HG03039 (cell line): ENCODE measurements around the gene CACNG1.
"Not testable (repeated sequence)": the region's sequence is repeated elsewhere in the genome, so short reads cannot be mapped to it uniquely, and the experiment has no call there.

Experiments
- ATAC-seq: cut with Tn5 transposase; IDR thresholded peaks from one replicate; pipeline ENCODE4 v1.9.1; 2021; ENCODE audit warnings: mild to moderate bottlenecking, moderate library complexity; ENCODE audit not compliant: unreplicated experiment

Gene CACNG1

GRCh38 chr17:67078292-67078691 lies 33.9 kb downstream of the CACNG1 start:
- ATAC-seq = no peak

- no peak for ATAC-seq
These were observed 35.1 kb downstream of the CACNG1 start for GRCh38 chr17:67079491-67079890.

- ATAC-seq = no peak
These were observed 36.5 kb downstream of the CACNG1 start for GRCh38 chr17:67080804-67081203.

- ATAC-seq = peak; percentile 49
These were observed 37.8 kb downstream of the CACNG1 start for GRCh38 chr17:67082107-67082506.

GRCh38 chr17:67085406-67085805 lies 41.1 kb downstream of the CACNG1 start:
- ATAC-seq = no peak

DNA sequence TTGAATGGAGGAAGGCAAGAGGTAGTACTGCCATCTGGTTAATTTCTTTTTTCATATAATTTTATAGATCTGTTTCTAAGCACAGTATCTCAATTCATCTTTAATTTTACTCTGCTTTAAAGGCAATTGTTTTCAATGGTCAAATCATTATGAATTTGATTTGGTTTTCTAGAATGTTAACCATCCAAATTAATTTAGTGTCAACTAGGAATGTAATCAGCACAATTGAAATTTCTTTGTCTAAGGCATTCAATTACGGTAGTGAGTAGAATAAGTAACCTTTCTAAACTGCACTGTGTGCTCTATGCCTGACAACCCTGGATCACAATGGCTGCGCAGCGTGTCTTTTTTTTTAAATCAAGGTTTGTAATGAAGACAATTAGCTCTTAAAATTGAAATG lies 44.3 kb downstream of the CACNG1 start:
- no peak for ATAC-seq

DNA sequence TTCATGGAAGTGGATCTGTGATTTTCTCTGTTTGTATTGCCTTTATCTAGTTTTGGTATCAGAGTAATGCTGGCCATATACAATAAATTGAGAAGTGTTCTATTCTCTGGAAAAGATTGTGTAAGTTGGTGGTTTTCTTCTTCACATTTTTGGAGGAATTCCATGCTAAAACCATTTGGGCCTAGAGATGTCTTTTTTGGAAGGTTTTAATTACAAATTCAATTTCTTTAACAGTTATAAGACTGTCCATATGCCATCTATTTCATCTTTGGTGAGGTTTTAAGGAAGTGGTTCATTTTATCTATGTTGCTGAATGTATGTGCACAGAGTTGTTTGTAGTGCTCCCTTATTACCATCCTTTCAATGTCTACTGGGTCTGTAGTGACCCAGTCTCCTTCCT lies 46.0 kb downstream of the CACNG1 start:
- no peak for ATAC-seq

- ATAC-seq = no peak
These were observed 47.9 kb downstream of the CACNG1 start for GRCh38 chr17:67092291-67092690.

GRCh38 chr17:67092710-67093109 lies 48.4 kb downstream of the CACNG1 start:
- not testable (repeated sequence) for ATAC-seq

DNA sequence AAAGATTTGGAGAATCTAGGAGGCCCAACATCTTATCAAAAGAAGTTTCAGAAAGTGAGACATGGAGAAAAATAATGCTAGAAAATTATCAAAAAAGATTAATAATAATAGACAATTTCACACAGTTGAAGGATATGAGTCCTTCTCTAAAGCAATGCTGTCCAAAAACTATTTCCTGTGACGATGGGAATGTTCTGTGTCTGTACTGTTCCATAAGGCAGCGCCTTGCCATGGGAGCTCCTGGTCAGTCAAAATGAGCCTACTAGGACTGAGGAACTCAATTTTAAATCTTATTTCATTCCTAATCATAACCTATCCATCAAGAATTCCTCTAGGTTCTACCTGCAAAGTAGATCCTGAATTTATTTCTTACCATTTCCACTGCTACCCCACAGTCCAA lies 49.0 kb downstream of the CACNG1 start:
- ATAC-seq = no peak

- not testable (repeated sequence) for ATAC-seq
These were observed 50.9 kb downstream of the CACNG1 start for GRCh38 chr17:67095291-67095690.

DNA sequence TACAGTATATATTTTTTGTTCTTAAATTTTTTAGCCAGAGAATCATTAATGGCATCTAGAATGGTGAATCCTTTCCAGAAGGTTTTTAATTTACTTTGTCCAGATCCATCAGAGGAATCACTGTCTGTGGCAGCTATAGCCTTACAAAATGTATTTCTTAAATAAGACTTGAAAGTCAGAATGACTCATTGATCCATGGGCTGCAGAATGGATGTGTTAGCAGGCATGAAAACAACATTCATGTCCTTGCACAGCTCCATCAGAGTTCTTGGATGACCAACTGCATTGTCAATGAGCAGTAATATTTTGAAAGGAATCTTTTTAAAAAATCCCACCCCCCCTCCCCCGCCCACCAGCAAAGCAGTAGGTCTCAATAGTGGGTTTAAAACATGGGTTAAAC lies 51.4 kb downstream of the CACNG1 start:
- ATAC-seq = no peak

- no peak for ATAC-seq
These were observed 52.3 kb downstream of the CACNG1 start for GRCh38 chr17:67096609-67097008.

- no peak for ATAC-seq
These were observed 53.7 kb downstream of the CACNG1 start for GRCh38 chr17:67098006-67098405.

GRCh38 chr17:67104641-67105040 lies 60.3 kb downstream of the CACNG1 start:
- ATAC-seq = not testable (repeated sequence)

DNA sequence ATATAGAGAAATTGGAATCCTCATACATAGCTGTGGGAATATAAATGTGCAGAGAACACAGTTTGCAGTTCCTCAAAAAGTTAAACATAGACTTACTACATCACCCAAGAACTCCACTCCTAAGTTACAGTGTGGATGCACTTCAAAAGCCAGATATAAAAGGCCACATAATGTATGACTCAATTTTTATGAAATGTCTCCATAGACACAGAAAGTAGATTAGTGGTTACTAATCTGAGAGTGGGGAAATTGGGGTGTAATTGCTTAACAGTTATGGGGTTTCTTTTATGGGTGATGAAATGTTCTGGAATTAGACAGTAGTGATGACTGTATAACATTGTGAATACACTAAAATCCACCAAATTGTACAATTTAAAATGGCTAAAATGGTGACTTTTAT lies 60.9 kb downstream of the CACNG1 start:
- ATAC-seq = no peak
